Osteoblast (primary cell): Measurements from ENCODE around the gene DLG1. TPM values are rescaled to one million over a fixed set of nuclear protein-coding genes. Genes with fewer than 3 reads are reported as not detected.

Experiments
- DNase-seq: peaks from one replicate; pipeline ENCODE4 v3.0.0; 2011; ENCODE audit warnings: low spot score, mixed read lengths; ENCODE audit not compliant: insufficient read length; ENCODE audit errors: missing footprints
- H2AFZ ChIP-seq: 2 replicates; pipeline ENCODE4 v1.6.0; 2011; ENCODE audit warnings: mild to moderate bottlenecking, low read length
- H3K27ac ChIP-seq: 2 replicates; pipeline ENCODE4 v1.5.1; 2011; ENCODE audit warnings: mild to moderate bottlenecking, low read depth, low read length, moderate library complexity
- H3K27me3 ChIP-seq: 2 replicates; pipeline ENCODE4 v1.6.0; 2012; ENCODE audit warnings: mild to moderate bottlenecking, control low read depth, inconsistent platforms, low read length, moderate library complexity; ENCODE audit not compliant: insufficient read depth
- H3K36me3 ChIP-seq: 2 replicates; pipeline ENCODE4 v1.5.1; 2011; ENCODE audit warnings: mild to moderate bottlenecking, low read length, control low read depth, moderate library complexity; ENCODE audit not compliant: insufficient read depth
- H3K4me1 ChIP-seq: 2 replicates; pipeline ENCODE4 v1.5.1; 2011; ENCODE audit warnings: mild to moderate bottlenecking, low read length, control low read depth, moderate library complexity; ENCODE audit not compliant: insufficient read depth
- H3K4me2 ChIP-seq: 2 replicates; pipeline ENCODE4 v1.6.0; 2011; ENCODE audit warnings: mild to moderate bottlenecking, low read length; ENCODE audit not compliant: insufficient read depth
- H3K4me3 ChIP-seq: fragments of 200-600 bp; sonication (generic); 3 replicates; pipeline ENCODE4 v1.5.1; 2012; ENCODE audit warnings: mild to moderate bottlenecking, low read length, inconsistent platforms; ENCODE audit not compliant: insufficient read depth
- H3K79me2 ChIP-seq: 2 replicates; pipeline ENCODE4 v1.6.0; 2012; ENCODE audit warnings: mild to moderate bottlenecking, low read length, control low read depth, inconsistent platforms; ENCODE audit not compliant: insufficient read depth
- H3K9me3 ChIP-seq: 2 replicates; pipeline ENCODE4 v1.5.1; 2011; ENCODE audit warnings: low read depth, low read length, control low read depth
- H4K20me1 ChIP-seq: 2 replicates; pipeline ENCODE4 v1.6.0; 2012; ENCODE audit warnings: mild to moderate bottlenecking, low read length, control low read depth; ENCODE audit not compliant: insufficient read depth
- CTCF ChIP-seq: IDR thresholded peaks from 2 replicates; pipeline ENCODE4 v1.5.1; 2011; ENCODE audit warnings: mild to moderate bottlenecking, low read depth, low read length, moderate library complexity; ENCODE audit errors: extremely low read depth
- total RNA-seq: library from RNA; depleted of rRNA; stranded (reverse); fragments of >200 nt; gene quantifications from 2 replicates; pipeline ENCODE4 v1.2.3, GENCODE V29; 2012

DLG1 gene
- total RNA-seq, 1 donor, result 79.3 TPM

DNA sequence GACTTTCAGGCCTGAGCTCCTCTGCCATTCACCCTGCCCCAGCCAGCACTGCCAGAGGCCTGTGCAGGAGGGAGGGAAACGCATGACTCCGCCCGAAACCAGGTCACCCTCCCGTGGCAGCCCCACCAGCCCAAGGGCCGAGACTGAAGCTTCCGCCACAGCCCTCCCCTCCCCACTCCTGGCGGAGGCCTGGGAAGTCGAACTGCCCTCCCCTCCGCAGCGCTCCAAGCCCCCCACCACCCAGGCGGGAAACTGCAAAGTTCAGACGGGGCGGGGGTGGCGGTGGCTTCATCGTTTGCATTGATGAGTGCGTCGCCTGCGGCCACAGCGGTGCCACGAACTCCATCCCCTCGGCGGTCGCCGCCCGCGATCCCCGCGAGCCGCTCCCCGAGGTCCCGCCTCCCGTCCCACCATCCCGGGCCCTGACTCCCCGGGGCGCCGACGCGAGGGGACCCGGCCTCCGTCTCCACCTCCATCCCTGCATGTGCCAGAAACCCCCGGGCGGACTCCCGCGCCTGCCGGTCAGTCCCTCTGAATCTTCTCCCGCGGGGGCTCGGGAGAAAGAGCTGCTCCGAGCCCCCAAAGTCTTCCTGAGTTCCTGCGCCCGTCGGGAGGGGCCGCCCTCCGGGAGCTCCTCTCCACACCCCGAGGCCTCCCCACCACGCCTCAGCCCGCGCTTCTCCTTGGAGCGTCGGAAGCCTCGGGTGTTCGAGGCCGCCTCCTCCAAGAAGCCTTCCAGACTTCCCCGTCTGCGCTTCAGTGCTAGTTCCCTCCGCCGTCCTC is 269.5 kb downstream of the DLG1 start:
- Histone ChIP-seq H3K4me1 (peaks cover 25% of the 10 kb centered on the region), H3K9me3 (no peaks in the 10 kb centered on the region), H3K79me2 (no peaks in the 10 kb centered on the region), H3K27me3 (peaks cover 4% of the 10 kb centered on the region), H3K4me2 (peak overlapping the region; percentile 76), H3K27ac (no peak overlapping the region), H3K36me3 (no peaks in the 10 kb centered on the region), H3K4me3 (peak overlapping the region; percentile 65), H4K20me1 (no peaks in the 10 kb centered on the region), H2AFZ (no peak overlapping the region)
- peak; percentile 86 for DNase-seq
- TF ChIP-seq CTCF, result no peak

DNA sequence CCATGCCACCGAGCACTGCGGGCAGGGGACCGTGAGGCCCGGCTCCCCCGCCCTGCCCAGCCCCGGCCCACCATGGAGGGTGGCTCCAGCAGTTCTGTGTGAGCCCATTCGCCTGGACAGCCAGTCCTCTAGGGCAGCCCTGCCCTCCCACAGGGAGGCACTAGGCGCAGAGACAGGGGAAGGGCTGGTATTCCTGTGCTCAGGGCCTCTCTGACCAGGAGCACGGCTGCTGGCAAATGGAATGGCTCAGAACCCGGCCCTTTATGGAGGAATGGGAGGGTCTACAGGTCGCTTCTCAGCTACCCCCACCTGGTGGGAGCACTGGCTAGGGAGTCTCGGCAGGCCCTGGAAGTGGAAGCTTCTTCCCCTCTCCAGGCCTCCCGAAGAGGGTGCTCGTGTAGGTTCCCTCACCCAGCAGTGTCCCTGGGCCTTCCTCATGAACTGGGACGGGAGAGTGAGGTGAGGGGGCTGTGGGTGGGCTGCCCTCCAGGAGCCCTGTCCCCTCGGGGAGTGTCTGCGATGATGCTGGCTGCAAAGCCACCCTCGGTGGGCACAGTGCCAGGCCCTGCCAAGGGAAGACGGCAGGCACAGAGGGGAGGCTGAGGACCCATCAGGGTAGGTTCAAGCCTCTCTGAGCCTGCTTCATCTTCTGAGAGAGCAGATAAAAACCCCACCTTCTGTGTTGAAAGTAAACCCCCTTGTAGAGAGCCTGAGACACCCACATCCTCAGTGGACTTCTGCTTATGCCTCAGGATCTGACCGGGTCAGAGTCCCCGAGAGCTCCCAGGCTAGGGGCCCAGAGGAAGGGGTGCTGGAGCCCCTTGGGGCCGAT is 270.3 kb downstream of the DLG1 start:
- DNase-seq, result peak; percentile 88
- no peaks in the 10 kb centered on the region for H3K36me3 ChIP-seq
- H3K27me3 ChIP-seq, result peaks cover 11% of the 10 kb centered on the region
- no peaks in the 10 kb centered on the region for H3K9me3 ChIP-seq
- no peak for TF ChIP-seq CTCF
- H3K4me3 ChIP-seq, result no peak overlapping the region
- H4K20me1 ChIP-seq, result no peaks in the 10 kb centered on the region
- H3K27ac ChIP-seq, result no peak overlapping the region
- peak overlapping the region; percentile 76 for H3K4me2 ChIP-seq
- no peak overlapping the region for H2AFZ ChIP-seq
- peaks cover 25% of the 10 kb centered on the region for H3K4me1 ChIP-seq
- H3K79me2 ChIP-seq, result no peaks in the 10 kb centered on the region

DNA sequence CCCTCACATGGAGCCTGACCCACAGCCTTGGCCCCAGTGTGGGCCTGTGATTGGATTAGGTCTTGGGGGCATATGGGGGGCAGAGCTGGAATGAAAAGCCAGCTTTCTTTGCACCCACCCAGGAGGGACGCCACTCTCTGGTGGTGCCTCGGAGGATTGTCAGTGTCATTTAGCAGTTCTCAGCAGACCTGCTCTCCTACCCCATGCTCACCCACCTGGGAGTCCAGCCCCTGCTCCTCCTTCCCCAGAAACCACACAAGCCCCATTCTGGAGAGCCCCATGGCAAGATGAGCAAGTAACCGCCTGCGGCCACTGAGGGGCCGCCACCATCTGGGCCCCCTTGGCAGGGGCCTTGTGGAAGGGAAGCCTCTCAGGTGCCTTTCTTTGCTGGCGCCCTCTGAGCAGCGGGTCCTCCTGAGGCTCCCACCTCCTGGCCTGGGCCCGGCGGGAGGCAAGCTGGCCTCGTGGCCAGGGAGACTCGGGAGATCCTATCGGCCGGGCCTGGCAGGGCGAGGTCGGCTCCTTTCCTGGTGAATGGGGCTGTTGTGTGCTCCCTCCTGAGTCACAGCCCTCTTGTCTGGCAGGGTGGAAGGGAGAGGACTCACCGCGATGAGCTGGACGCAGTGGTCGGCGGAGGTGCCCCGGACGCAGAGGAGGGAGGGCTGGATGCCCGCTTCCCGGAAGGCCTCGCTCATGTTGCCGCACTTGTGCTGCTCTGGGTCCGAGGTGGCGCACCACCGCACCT is 271.1 kb downstream of the DLG1 start:
- H3K27ac ChIP-seq, result no peak overlapping the region
- peak; percentile 90 for DNase-seq
- no peaks in the 10 kb centered on the region for H3K79me2 ChIP-seq
- no peak overlapping the region for H3K4me3 ChIP-seq
- no peaks in the 10 kb centered on the region for H3K36me3 ChIP-seq
- no peaks in the 10 kb centered on the region for H3K9me3 ChIP-seq
- peaks cover 25% of the 10 kb centered on the region for H3K4me1 ChIP-seq
- H3K27me3 ChIP-seq, result peaks cover 19% of the 10 kb centered on the region
- H3K4me2 ChIP-seq, result no peak overlapping the region
- no peak for TF ChIP-seq CTCF
- no peaks in the 10 kb centered on the region for H4K20me1 ChIP-seq
- H2AFZ ChIP-seq, result no peak overlapping the region
